Activated CD4-positive, alpha-beta memory T cell treated with anti-CD3 and anti-CD28 coated beads for 36 hours (primary cell): Measurements from ENCODE around the gene HYAL3. TPM values are rescaled to one million over a fixed set of nuclear protein-coding genes. Genes with fewer than 3 reads are reported as not detected.

Experiments
- CTCF ChIA-PET: fragments of 350-600 bp; sonication (Branson Sonifier 250); formaldehyde crosslinking; loops from one replicate; lab custom pipeline; 2021; ENCODE audit warnings: antibody characterized with exemption, inconsistent platforms; lab: Charles Lee
- POLR2A ChIA-PET: fragments of 350-600 bp; sonication (Branson Sonifier 250); formaldehyde crosslinking; loops from one replicate; lab custom pipeline; 2021; ENCODE audit warnings: antibody characterized with exemption; lab: Charles Lee
- DNase-seq: peaks from one replicate; pipeline ENCODE4 v3.0.0-alpha.2; 2020
- H3K27ac Mint-ChIP-seq: one replicate; pipeline ENCODE4 v1.8.0; 2021; ENCODE audit warnings: mixed read lengths
- H3K27me3 Mint-ChIP-seq: one replicate; pipeline ENCODE4 v1.8.0; 2021; ENCODE audit warnings: mixed read lengths
- H3K36me3 Mint-ChIP-seq: one replicate; pipeline ENCODE4 v1.8.0; 2021; ENCODE audit warnings: mixed read lengths
- H3K4me1 Mint-ChIP-seq: one replicate; pipeline ENCODE4 v1.8.0; 2021; ENCODE audit warnings: low read depth, mixed read lengths
- H3K4me3 Mint-ChIP-seq: one replicate; pipeline ENCODE4 v1.8.0; 2021; ENCODE audit warnings: mild to moderate bottlenecking, mixed read lengths
- H3K9me3 Mint-ChIP-seq: one replicate; pipeline ENCODE4 v1.8.0; 2021; ENCODE audit warnings: mixed read lengths
- intact Hi-C: fragments of 100-400 bp; cut with micrococcal nuclease; formaldehyde crosslinking; loops from one replicate; pipeline ENCODE4 v1.15.1; 2023
- total RNA-seq, 2 experiments: library from RNA; stranded (reverse); gene quantifications; one replicate each; pipeline ENCODE4 v1.2.3, GENCODE V29; 2021

The HYAL3 gene
- total RNA-seq, 2 experiments from 2014 or later = 2.5 to 4.0 TPM

GRCh38 chr3:50327129-50327528 is 27.9 kb upstream of the HYAL3 start:
- Mint-ChIP-seq H3K27me3 (no peaks in the 10 kb centered on the region), H3K36me3 (peaks cover 14% of the 10 kb centered on the region), H3K27ac (no peak overlapping the region), H3K9me3 (no peaks in the 10 kb centered on the region), H3K4me1 (peaks cover 23% of the 10 kb centered on the region), H3K4me3 (peak overlapping the region; percentile 89)
- POLR2A ChIA-PET = interaction anchor here (1.0 to 2.6 kb wide), 5 partner anchors 9 to 35 kb away, joined by 3 to 36 read pairs (median 8); partner anchors contain the start of genes CYB561D2, IFRD2, NPRL2 and RASSF1
- CTCF ChIA-PET = interaction anchor here (1.0 to 4.9 kb wide), 3 partner anchors 29 to 81 kb away, joined by 3 to 30 read pairs (median 10); partner anchors contain the start of genes HYAL3, LSMEM2 and NAA80
- DNase-seq = no peak
- intact Hi-C loops = no loop called here

- no peaks in the 10 kb centered on the region for H3K27me3 Mint-ChIP-seq
- CTCF ChIA-PET = interaction anchor here (0.8 to 4.9 kb wide), 5 partner anchors 9 to 34 kb away, joined by 3 to 30 read pairs (median 6); partner anchors contain the start of genes HYAL3, IFRD2, NAA80 and RASSF1
- no peaks in the 10 kb centered on the region for H3K9me3 Mint-ChIP-seq
- DNase-seq = no peak
- peaks cover 23% of the 10 kb centered on the region for H3K4me1 Mint-ChIP-seq
- POLR2A ChIA-PET = no interaction called here
- peak overlapping the region; percentile 16 for H3K4me3 Mint-ChIP-seq
- intact Hi-C loops = no loop called here
- peaks cover 11% of the 10 kb centered on the region for H3K36me3 Mint-ChIP-seq
- H3K27ac Mint-ChIP-seq = no peak overlapping the region
These were observed 27.0 kb upstream of the HYAL3 start for GRCh38 chr3:50326182-50326541.

DNA sequence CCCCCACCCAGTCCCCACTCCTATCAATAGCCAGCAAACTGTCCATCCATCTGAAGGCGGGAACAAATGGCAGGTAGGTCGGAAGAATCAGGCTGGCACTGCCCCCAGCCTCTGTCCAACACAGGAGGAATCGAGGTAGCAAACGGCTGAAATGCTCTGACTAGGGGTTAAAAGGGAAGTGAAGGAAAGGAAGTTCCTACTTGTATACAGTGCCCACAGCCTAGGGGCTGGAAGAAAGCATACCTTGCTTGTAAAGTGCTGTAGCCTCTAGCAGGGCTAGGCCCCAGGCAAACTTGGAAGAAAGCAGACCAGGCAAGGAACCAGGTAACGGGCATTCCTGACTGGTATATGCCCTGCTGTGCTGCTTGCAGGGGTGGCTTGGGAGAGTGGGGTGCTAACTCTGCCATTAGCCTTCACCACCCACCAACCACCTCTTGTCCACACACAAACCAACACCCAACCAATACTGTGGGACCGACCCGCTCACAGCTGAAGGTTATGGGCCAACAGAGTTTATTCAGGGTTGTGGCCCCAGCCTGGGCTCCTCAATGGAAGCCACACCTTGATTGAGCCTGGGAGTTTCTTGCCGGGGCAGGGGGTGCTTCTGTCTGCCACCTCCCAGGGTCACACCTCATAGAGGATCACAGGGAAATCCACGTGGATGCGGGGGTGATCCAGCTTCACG is 26.4 kb upstream of the HYAL3 start:
- ChIA-PET CTCF (interaction anchor here (0.8 to 4.9 kb wide), 7 partner anchors 9 to 33 kb away, joined by 3 to 30 read pairs (median 8); partner anchors contain the start of genes HYAL3, IFRD2, NAA80 and RASSF1), POLR2A (no interaction called here)

GRCh38 chr3:50325113-50325480 is 25.9 kb upstream of the HYAL3 start:
- CTCF ChIA-PET = interaction anchor here (0.6 to 4.9 kb wide), 10 partner anchors 10 to 83 kb away, joined by 3 to 30 read pairs (median 12); partner anchors contain the start of genes CYB561D2, HYAL3, IFRD2 and LSMEM2
- H3K4me3 Mint-ChIP-seq = no peak overlapping the region
- H3K27me3 Mint-ChIP-seq = no peaks in the 10 kb centered on the region
- no peak for DNase-seq
- peaks cover 27% of the 10 kb centered on the region for H3K4me1 Mint-ChIP-seq
- no peak overlapping the region for H3K27ac Mint-ChIP-seq
- no peaks in the 10 kb centered on the region for H3K9me3 Mint-ChIP-seq
- H3K36me3 Mint-ChIP-seq = peaks cover 2% of the 10 kb centered on the region
- POLR2A ChIA-PET = interaction anchor here (1.6 to 1.8 kb wide), 2 partner anchors 12 to 26 kb away, joined by 5 to 10 read pairs; partner anchors contain the start of genes HYAL3 and NAA80
- intact Hi-C loops = no loop called here

More for the DNA sequence above, 26.4 kb upstream of the HYAL3 start:
- Mint-ChIP-seq H3K9me3 (no peaks in the 10 kb centered on the region), H3K36me3 (peaks cover 5% of the 10 kb centered on the region), H3K27me3 (no peaks in the 10 kb centered on the region), H3K27ac (no peak overlapping the region), H3K4me3 (no peak overlapping the region), H3K4me1 (peaks cover 23% of the 10 kb centered on the region)
- no peak for DNase-seq
- intact Hi-C loops = no loop called here

- H3K4me3 Mint-ChIP-seq = no peak overlapping the region
- H3K27ac Mint-ChIP-seq = no peak overlapping the region
- no peaks in the 10 kb centered on the region for H3K9me3 Mint-ChIP-seq
- peak; percentile 70 for DNase-seq
- intact Hi-C loops = loop anchor here (1.0 kb wide), 1 partner anchor 50 kb away; no protein-coding TSS in a partner anchor
- ChIA-PET CTCF (interaction anchor here (0.6 to 4.9 kb wide), 21 partner anchors 11 to 204 kb away, joined by 3 to 30 read pairs (median 5); partner anchors contain the start of genes CYB561D2, HYAL1, HYAL3 and IFRD2), POLR2A (interaction anchor here (0.6 to 1.8 kb wide), 4 partner anchors 10 to 26 kb away, joined by 3 to 10 read pairs (median 4); partner anchors contain the start of genes HYAL3 and NAA80)
- H3K4me1 Mint-ChIP-seq = peaks cover 32% of the 10 kb centered on the region
- no peaks in the 10 kb centered on the region for H3K27me3 Mint-ChIP-seq
- peaks cover 2% of the 10 kb centered on the region for H3K36me3 Mint-ChIP-seq
These were observed 25.3 kb upstream of the HYAL3 start for GRCh38 chr3:50324351-50325112.

DNA sequence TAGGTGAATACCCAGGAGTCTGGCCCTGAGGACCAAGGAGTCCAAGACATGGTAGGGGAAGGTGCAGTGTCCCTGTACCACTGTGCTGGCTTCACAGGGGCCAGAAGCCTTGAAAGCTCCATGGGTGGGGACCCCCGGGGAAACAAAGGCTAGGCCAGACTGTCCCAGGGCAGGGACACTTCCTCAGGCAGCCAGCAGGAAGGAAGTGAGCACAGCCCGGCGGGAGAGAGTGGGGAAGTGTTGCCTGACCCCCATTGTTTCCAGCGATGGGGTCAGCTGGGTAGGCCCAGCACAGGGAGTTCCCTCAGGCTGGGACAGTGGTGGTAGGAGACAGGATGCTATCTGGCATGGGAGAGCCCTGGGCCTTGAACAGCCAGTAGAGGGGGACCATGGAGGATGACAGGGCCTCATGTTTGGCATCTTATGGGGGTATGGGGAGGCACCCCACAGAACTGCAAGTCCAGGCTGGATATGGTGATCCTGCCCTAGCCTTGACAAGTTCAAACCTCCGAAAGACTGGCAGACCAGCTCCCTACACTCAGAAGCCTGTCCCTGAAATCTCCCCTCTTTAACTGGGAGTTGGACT is 24.5 kb upstream of the HYAL3 start:
- Mint-ChIP-seq H3K27ac (no peak overlapping the region), H3K9me3 (no peaks in the 10 kb centered on the region), H3K4me1 (peaks cover 37% of the 10 kb centered on the region), H3K27me3 (no peaks in the 10 kb centered on the region), H3K4me3 (no peak overlapping the region), H3K36me3 (peaks cover 2% of the 10 kb centered on the region)
- CTCF ChIA-PET = interaction anchor here (0.6 to 4.9 kb wide), 21 partner anchors 10 to 572 kb away, joined by 3 to 30 read pairs (median 5); partner anchors contain the start of genes CYB561D2, HYAL1, HYAL3 and IFRD2
- intact Hi-C loops = loop anchor here (1.0 kb wide), 1 partner anchor 49 kb away; no protein-coding TSS in a partner anchor
- no peak for DNase-seq
- POLR2A ChIA-PET = interaction anchor here (1.0 to 1.8 kb wide), 4 partner anchors 10 to 24 kb away, joined by 3 to 10 read pairs (median 4); partner anchors contain the start of genes HYAL3 and NAA80

- Mint-ChIP-seq H3K9me3 (no peaks in the 10 kb centered on the region), H3K4me1 (peaks cover 34% of the 10 kb centered on the region), H3K27ac (no peak overlapping the region), H3K36me3 (peaks cover 2% of the 10 kb centered on the region), H3K4me3 (no peak overlapping the region), H3K27me3 (no peaks in the 10 kb centered on the region)
- CTCF ChIA-PET = interaction anchor here (0.6 to 4.9 kb wide), 8 partner anchors 12 to 572 kb away, joined by 3 to 30 read pairs (median 10); partner anchors contain the start of genes CYB561D2, HYAL3, LSMEM2 and NAA80
- POLR2A ChIA-PET = interaction anchor here (1.0 kb wide), 1 partner anchor 14 kb away, joined by 3 read pairs; no protein-coding TSS in a partner anchor
- intact Hi-C loops = no loop called here
- DNase-seq = no peak
These were observed 23.9 kb upstream of the HYAL3 start for GRCh38 chr3:50323092-50323600.

GRCh38 chr3:50322386-50323091 is 23.3 kb upstream of the HYAL3 start, which contains the start of gene HYAL2:
Gene HYAL2, minus strand, starts transcription at chr3:50322745. Its CDS starts 2,256 bp downstream, at chr3:50320489.
- H3K27ac Mint-ChIP-seq = peak within 1 kb of the TSS; percentile 86
- intact Hi-C loops = no loop called here
- peaks cover 32% of the 10 kb centered on the region for H3K4me1 Mint-ChIP-seq
- ChIA-PET POLR2A (interaction anchor here (1.0 kb wide), 1 partner anchor 14 kb away, joined by 3 read pairs; no protein-coding TSS in a partner anchor), CTCF (interaction anchor here (0.6 to 3.3 kb wide), 5 partner anchors 9 to 571 kb away, joined by 3 to 15 read pairs (median 9); partner anchors contain the start of genes CYB561D2 and NPRL2)
- H3K4me3 Mint-ChIP-seq = peak within 1 kb of the TSS; percentile 77
- H3K27me3 Mint-ChIP-seq = no peaks in the 10 kb centered on the region
- no peak for DNase-seq
- no peaks in the 10 kb centered on the region for H3K9me3 Mint-ChIP-seq
- peaks cover 2% of the 10 kb centered on the region for H3K36me3 Mint-ChIP-seq

DNA sequence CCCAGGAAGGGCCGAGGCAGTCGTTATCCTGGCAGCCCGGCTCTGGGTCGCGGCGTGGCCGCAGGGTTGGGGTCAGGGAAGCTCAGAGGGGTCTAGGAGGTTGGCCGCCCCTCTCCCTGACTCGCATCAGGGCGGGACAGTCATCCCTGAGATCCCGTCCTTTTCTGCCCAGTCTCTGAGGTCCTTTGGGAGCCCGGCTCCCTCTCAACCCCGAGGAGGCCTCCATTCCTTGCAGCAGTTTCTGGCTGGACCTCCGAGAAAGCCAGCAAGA is 22.8 kb upstream of the HYAL3 start:
- H3K36me3 Mint-ChIP-seq = peaks cover 2% of the 10 kb centered on the region
- peak overlapping the region; percentile 77 for H3K4me3 Mint-ChIP-seq
- POLR2A ChIA-PET = interaction anchor here (0.6 kb wide), 1 partner anchor 11 kb away, joined by 3 read pairs; no protein-coding TSS in a partner anchor
- no peaks in the 10 kb centered on the region for H3K27me3 Mint-ChIP-seq
- intact Hi-C loops = no loop called here
- DNase-seq = no peak
- peaks cover 29% of the 10 kb centered on the region for H3K4me1 Mint-ChIP-seq
- H3K9me3 Mint-ChIP-seq = no peaks in the 10 kb centered on the region
- CTCF ChIA-PET = interaction anchor here (0.8 to 3.3 kb wide), 8 partner anchors 9 to 220 kb away, joined by 3 to 16 read pairs (median 4); partner anchors contain the start of genes GNAI2, HYAL3 and NAA80
- no peak overlapping the region for H3K27ac Mint-ChIP-seq
